Measurements from ENCODE around the gene MSMO1. TPM values are rescaled to one million over a fixed set of nuclear protein-coding genes. Genes with fewer than 3 reads are reported as not detected.
"Not testable (repeated sequence)": the region's sequence is repeated elsewhere in the genome, so short reads cannot be mapped to it uniquely, and the experiment has no call there.

Gene MSMO1
- polyA plus RNA-seq, 1 donor = 62.7 TPM

DNA sequence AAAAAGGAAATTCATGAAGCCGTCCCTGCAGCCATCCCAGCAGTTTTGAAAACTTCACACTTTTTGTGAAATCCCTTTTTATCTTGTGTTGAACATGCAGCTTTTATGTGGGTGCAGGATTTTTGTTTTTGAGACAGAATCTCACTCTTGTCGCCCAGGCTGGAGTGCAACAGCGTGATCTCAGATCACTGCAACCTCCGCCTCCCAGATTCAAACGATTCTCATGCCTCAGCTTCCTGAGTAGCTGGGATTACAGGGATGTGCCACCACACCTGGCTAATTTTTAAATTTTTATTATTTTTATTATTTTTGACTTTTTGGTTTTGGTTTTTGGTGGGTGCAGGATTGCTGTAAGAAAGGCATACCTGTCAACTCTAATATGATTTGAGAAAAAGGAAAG lies 8.0 kb upstream of the MSMO1 start:
- DNase-seq = no peak

DNA sequence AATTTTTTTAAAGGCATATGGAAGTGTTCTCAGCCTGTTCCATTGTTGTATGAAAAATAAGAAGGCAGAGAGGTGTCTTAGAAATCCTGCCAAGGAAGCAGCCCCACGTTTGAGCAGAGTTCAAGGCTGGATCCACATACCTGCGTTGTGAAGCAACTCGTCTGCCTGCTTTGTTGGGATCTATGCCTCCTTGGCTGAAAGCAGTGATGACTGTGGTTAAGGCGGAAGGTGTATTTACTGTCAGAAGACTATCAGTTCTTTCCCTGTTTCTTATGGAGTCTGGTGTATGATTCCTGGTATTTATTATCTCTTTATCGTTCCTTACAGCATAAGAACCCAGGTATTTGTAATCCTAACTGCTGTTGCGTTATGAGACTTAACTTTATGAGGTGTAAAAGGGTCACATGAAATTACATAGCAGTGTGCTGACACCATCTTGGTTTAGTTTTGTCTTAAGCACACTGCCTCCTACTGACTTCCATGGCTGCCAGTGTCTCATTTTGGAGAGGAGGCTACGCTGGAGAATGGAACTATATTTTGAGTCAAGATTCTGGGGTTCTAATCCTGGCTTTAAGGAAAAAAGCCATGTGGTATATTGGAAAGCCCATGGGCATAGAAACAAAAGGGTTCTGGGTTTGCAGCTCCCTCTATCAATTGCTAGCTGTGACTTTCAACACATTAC lies 3.1 kb upstream of the MSMO1 start:
- no peak for DNase-seq

- no peak for DNase-seq
Observed at GRCh38 chr4:165324918-165325304, 2.6 kb upstream of the MSMO1 start.

GRCh38 chr4:165325732-165326512 lies 1.5 kb upstream of the MSMO1 start:
- DNase-seq = peak; percentile 12

GRCh38 chr4:165326831-165327210 lies 648 bp upstream of the MSMO1 start:
- DNase-seq = peak; percentile 70

DNA sequence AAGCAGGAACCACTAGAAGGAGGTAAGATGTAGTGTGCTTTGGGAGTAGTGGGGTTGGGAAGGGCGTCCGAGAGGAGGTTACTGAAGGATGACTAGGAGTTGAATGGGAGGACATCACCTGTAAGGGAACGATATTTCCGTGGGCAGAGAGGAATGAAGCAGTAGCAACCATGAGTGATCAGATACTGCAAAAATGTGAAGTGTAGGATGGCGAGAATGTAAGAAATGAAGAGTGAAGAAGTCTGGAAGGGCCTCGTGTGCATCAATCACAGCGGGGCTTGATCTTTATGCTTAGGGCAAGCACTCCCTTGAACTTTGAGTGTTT lies 594 bp downstream of the MSMO1 start:
- DNase-seq = no peak

- peak; percentile 15 for DNase-seq
Observed at GRCh38 chr4:165328708-165329107, 1.2 kb downstream of the MSMO1 start.

GRCh38 chr4:165330071-165330470 lies 2.6 kb downstream of the MSMO1 start:
- DNase-seq = no peak

DNA sequence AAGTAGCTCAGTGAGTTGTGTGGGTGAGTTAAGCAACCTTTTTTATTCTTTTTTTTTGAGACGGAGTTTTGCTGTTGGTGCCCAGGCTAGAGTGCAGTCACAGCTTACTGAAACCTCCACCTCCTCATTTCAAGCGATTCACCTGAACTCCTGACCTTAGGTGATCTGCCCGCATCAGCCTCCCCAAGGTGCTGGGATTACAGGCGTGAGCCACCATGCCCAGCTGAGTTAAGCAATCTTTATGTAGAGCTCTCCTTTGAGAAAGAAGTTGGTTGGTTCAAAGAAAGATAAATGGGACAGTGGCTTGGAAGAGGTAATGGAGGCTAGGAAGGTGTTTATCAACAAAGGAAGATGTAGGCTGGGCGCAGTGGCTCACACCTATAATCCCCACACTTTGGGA lies 3.2 kb downstream of the MSMO1 start:
- no peak for DNase-seq

- no peak for DNase-seq
Observed at GRCh38 chr4:165331359-165331758, 3.9 kb downstream of the MSMO1 start.

- no peak for DNase-seq
Observed at GRCh38 chr4:165331823-165332222, 4.4 kb downstream of the MSMO1 start.

DNA sequence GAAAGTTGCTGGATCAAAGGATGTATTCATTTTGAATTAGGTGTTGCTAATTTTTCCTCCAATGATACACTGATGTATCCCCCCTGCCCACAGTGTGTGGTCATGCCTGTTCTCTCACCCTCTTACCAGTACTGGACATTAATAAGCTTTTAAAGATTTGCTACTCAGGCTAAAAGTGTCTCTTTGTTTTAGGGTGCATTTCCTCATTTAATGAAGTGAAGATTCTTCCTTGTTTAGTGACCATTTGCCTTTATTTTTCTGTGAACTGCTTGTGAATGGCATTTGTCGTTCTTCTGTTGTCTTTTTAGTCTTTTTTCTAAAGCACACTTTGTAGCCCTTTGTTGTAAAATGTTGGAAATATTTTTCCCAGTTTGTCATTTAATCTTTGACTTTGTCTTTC lies 5.0 kb downstream of the MSMO1 start:
- no peak for DNase-seq

GRCh38 chr4:165335163-165335703 lies 7.8 kb downstream of the MSMO1 start:
- no peak for DNase-seq

DNA sequence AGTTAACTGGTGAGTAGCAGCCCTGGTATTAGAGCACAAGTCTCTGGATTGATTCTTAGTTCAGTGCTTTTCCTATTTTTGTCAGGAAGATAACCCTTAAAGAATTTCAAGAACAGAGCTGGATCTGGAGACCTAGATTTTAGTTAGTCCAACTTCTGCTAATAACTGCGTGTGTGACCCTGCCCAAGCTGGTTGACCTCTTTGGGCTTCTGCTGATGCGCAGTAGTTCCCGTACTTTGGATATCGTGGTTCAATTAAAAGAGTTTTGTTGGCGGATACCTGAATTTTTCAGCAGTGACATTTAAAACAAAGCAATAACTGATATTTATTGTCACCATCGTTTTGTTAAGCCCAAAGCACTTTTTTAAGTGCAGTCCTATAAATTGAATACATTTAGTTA lies 9.3 kb downstream of the MSMO1 start:
- no peak for DNase-seq

DNA sequence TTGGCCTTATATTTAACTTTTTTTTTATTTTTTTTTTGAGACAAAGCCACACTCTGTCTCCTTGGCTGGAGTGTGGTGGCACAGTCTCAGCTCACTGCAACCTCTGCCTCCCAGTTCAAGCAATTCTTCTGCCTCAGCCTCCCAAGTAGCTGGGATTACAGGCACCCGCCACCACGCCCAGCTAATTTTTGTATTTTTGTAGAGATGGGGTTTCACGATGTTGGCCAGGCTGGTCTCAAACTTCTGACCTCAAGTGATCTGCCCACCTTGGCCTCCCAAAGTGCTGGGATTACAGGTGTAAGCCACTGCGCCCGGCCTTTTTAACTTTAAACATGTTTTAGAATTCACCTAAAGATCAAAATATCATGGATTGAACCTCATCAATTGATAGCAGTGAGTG lies 14.9 kb downstream of the MSMO1 start:
- not testable (repeated sequence) for DNase-seq

DNA sequence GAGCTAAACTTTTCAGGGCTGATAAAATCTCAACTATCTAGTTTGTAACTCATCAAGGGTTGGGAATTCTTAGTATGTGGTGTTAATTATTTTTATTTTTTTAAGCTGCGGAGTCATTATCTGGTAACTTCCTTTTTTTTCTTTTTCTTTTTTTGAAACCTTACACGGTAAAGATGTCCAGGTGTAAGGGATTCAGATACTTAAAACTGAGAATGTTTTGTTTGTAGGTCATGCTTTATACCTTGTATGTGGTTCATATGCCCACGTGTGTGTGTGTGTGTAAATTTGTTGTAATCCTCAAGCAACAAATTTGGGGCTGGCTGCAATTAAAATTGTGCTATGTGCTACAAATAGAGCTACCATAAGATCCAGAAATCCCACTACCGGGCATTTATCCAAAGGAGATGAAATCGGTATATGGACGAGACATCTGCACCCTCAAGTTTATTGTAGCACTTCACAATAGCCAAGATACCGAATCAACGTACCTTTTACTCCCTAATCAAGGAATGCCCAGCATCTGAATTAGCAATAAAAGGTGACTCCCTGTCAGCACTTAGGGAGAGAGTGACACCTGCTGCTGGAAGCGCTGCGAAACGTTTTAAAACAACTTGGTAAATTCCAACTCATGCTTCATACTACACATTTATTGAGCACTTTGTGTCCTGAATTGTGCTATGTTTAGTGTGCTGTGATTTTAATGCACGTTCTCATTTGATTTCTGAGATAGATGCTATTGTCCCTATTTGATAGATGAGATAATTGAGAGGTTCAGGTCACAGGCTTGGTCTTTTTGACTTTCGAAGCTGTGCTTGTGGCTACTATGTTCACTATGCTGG lies 16.1 kb downstream of the MSMO1 start:
- DNase-seq = no peak

DNA sequence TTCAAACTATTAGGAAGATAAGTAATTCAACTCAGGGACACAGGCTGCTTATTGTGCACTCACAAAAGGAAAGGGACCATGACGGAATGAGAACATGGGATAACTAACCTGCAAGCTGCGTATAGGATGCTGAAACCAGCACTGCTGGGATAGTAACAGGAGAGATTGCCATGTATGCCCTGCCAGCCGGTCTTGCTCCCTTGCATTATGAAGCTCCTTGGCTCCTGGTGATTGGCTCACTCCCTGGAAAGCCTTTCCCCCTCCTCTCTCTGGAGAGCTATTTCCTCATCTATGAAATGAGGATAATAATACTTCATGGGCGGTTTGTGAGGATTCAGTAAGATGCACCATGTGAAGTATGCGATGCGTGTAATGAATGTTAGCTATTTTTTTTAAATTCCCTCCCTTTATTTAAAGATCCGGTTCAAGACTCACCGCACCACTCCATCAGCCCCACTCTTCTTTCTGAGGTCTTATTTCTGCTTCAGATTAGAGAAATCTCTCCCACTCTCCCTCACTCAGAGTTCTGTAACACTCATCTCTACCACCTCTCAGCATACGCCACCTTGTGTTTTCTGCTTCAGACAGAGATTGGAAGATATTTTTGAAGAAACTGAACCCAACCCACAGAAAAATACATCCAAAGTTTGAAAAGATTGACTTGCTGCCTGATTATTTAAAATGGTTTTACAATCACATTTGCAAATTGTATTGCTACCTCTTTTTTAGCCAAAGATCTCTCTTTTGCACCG lies 18.4 kb downstream of the MSMO1 start:
- DNase-seq = no peak

- no peak for DNase-seq
Observed at GRCh38 chr4:165347647-165348569, 20.4 kb downstream of the MSMO1 start.

GRCh38 chr4:165351359-165352130 lies 24.1 kb downstream of the MSMO1 start:
- DNase-seq = no peak

DNA sequence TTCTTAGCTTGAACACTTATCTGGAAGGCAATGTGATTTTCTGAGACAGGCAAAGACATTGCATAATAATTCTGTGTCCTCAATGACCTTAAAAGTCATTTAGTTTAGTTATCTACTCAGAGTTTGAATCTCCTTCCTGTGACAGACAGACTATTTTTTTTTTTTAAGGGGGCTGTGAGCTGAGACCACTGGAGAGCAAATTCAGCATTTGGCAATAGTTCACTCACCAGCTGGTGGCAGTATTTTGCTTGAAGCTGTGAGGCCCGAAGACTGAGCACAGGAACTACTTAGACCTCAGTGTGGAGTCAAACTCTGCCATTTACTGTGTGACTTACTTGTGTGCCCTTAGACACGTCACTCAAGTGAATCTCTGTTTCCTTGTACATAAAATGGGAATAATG lies 28.4 kb downstream of the MSMO1 start:
- peak; percentile 53 for DNase-seq
